ENCODE measurements around the gene ABLIM3. TPM values are rescaled to one million over a fixed set of nuclear protein-coding genes. Genes with fewer than 3 reads are reported as not detected.
A peak's percentile ranks its signal among the peaks of the same experiment; 100 is the strongest.

Gene ABLIM3
- total RNA-seq, 2 experiments from 2014 or later, result not detected

- ChIA-PET POLR2A (interaction anchor here (0.6 kb wide), 1 partner anchor 51 kb away, joined by 3 read pairs; no protein-coding TSS in a partner anchor), CTCF (interaction anchor here (0.9 kb wide), 1 partner anchor 31 kb away, joined by 3 read pairs; no protein-coding TSS in a partner anchor)
- Histone ChIP-seq H3K27ac (ENCODE audit: low read depth in 1 of 2, low read length in 2 of 2) (no peak overlapping the region), H3K36me3 (ENCODE audit: insufficient read depth, low read length) (no peaks in the 10 kb centered on the region), H3K9me3 (ENCODE audit: control insufficient read depth in 1 of 2, insufficient read depth in 1 of 2, low read length in 2 of 2) (no peaks in the 10 kb centered on the region), H3K4me3 (ENCODE audit: low read length) (no peak overlapping the region), H3K4me1 (ENCODE audit: insufficient read depth, low read length) (no peaks in the 10 kb centered on the region), H3K27me3 (ENCODE audit: control insufficient read depth in 1 of 2, insufficient read depth in 2 of 2, low read length in 2 of 2) (no peaks in the 10 kb centered on the region)
- Mint-ChIP-seq H3K4me1 (ENCODE audit: low read depth) (peaks cover 16% of the 10 kb centered on the region), H3K27ac (no peak overlapping the region), H3K36me3 (ENCODE audit: low read depth) (no peaks in the 10 kb centered on the region), H3K9me3 (no peaks in the 10 kb centered on the region), H3K27me3 (no peaks in the 10 kb centered on the region), H3K4me3 (no peak overlapping the region)
- DNase-seq (peak in 1 of 14 experiments; percentile 7), ATAC-seq (ENCODE audit: poor library complexity) (no peak)
- intact Hi-C loops (cut with DNase I, micrococcal nuclease), result no loop called here
- no peak for TF ChIP-seq CTCF (IDR thresholded peaks at IDR 0.05)
These were observed 74.3 kb downstream of the ABLIM3 start for GRCh38 chr5:149215478-149216090.

GRCh38 chr5:149216496-149216895 is 75.2 kb downstream of the ABLIM3 start:
- H3K36me3 Mint-ChIP-seq (ENCODE audit: low read depth), result no peaks in the 10 kb centered on the region
- no peaks in the 10 kb centered on the region for H3K27me3 ChIP-seq (ENCODE audit: control insufficient read depth in 1 of 2, insufficient read depth in 2 of 2, low read length in 2 of 2)
- CTCF ChIA-PET, result interaction anchor here (0.9 kb wide), 1 partner anchor 30 kb away, joined by 3 read pairs; no protein-coding TSS in a partner anchor
- H3K27me3 Mint-ChIP-seq, result no peaks in the 10 kb centered on the region
- no peaks in the 10 kb centered on the region for H3K9me3 Mint-ChIP-seq
- H3K36me3 ChIP-seq (ENCODE audit: insufficient read depth, low read length), result no peaks in the 10 kb centered on the region
- ATAC-seq (ENCODE audit: poor library complexity) (no peak), DNase-seq (no peak)
- H3K4me1 ChIP-seq (ENCODE audit: insufficient read depth, low read length), result no peaks in the 10 kb centered on the region
- POLR2A ChIA-PET, result no interaction called here
- no peak overlapping the region for H3K4me3 ChIP-seq (ENCODE audit: low read length)
- H3K27ac Mint-ChIP-seq, result no peak overlapping the region
- H3K4me3 Mint-ChIP-seq, result no peak overlapping the region
- H3K27ac ChIP-seq (ENCODE audit: low read depth in 1 of 2, low read length in 2 of 2), result no peak overlapping the region
- intact Hi-C loops (cut with DNase I, micrococcal nuclease), result no loop called here
- no peaks in the 10 kb centered on the region for H3K9me3 ChIP-seq (ENCODE audit: control insufficient read depth in 1 of 2, insufficient read depth in 1 of 2, low read length in 2 of 2)
- H3K4me1 Mint-ChIP-seq (ENCODE audit: low read depth), result peaks cover 12% of the 10 kb centered on the region
- no peak for TF ChIP-seq CTCF (IDR thresholded peaks at IDR 0.05)

DNA sequence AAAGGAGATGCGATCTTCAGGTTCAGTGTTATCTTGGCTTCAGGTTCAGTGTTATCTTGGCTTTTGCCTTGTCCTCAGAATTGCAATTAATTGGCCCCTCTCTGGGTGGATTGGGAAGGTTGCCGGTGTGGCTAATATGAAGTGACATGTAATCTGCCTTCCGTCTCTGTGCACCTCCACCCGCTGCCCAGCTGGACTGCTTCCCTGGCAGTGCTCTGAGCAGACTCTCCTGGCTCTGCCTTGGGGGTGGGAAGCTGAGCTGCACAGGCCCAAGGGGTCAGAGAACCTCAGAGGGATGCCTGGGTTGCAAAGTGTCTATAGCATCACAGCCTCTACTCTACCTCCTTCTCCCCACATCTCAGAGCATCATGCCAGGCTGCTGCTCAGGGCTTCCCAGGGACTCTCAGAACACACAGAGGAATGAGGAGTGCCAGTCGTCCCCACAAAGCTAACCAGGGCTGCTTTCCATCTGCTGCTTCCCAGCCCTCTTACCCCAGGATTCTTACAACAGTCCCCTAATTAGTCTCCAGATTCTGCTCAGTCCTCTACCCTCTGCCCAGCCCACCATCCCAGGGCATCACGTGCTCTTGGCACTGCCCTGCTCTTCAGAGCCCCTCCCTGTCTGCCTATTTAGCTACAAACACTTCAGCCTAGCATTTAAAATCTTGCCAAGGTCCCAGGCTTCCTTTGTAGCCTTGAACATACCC is 76.0 kb downstream of the ABLIM3 start:
- ATAC-seq (ENCODE audit: poor library complexity) (no peak), DNase-seq (no peak)
- intact Hi-C loops (cut with DNase I, micrococcal nuclease), result no loop called here
- H3K27me3 Mint-ChIP-seq, result no peaks in the 10 kb centered on the region
- H3K27ac ChIP-seq (ENCODE audit: low read depth in 1 of 2, low read length in 2 of 2), result no peak overlapping the region
- H3K36me3 ChIP-seq (ENCODE audit: insufficient read depth, low read length), result no peaks in the 10 kb centered on the region
- peaks cover 5% of the 10 kb centered on the region for H3K4me1 Mint-ChIP-seq (ENCODE audit: low read depth)
- no peak overlapping the region for H3K27ac Mint-ChIP-seq
- no peak for TF ChIP-seq CTCF (IDR thresholded peaks at IDR 0.05)
- no peak overlapping the region for H3K4me3 Mint-ChIP-seq
- no peaks in the 10 kb centered on the region for H3K27me3 ChIP-seq (ENCODE audit: control insufficient read depth in 1 of 2, insufficient read depth in 2 of 2, low read length in 2 of 2)
- POLR2A ChIA-PET, result no interaction called here
- CTCF ChIA-PET, result no interaction called here
- no peaks in the 10 kb centered on the region for H3K36me3 Mint-ChIP-seq (ENCODE audit: low read depth)
- no peaks in the 10 kb centered on the region for H3K9me3 Mint-ChIP-seq
- no peaks in the 10 kb centered on the region for H3K4me1 ChIP-seq (ENCODE audit: insufficient read depth, low read length)
- no peaks in the 10 kb centered on the region for H3K9me3 ChIP-seq (ENCODE audit: control insufficient read depth in 1 of 2, insufficient read depth in 1 of 2, low read length in 2 of 2)
- H3K4me3 ChIP-seq (ENCODE audit: low read length), result no peak overlapping the region

Measured in CD4-positive, alpha-beta T cell (primary cell).